ENCODE results near the gene PHPT1. TPM values are rescaled to one million over a fixed set of nuclear protein-coding genes. Genes with fewer than 3 reads are reported as not detected.
A peak's percentile ranks its signal among the peaks of the same experiment; 100 is the strongest.

The PHPT1 gene
- total and polyA plus RNA-seq, 12 donors = 73.9 to 330 (median 178) TPM

- intact Hi-C loops (cut with DNase I) = loop anchor here (10.0 kb wide), 2 partner anchors 54 to 96 kb away; partner anchors contain the start of genes C8G (in 1 of the 2), CCDC183 (in 1 of the 2), FBXW5 (in 1 of the 2) and TMEM141 (in 1 of the 2)
- H3K4me3 ChIP-seq = peak overlapping the region; percentile 36 to 83 (median 48)
- TF ChIP-seq, protein P1, sequence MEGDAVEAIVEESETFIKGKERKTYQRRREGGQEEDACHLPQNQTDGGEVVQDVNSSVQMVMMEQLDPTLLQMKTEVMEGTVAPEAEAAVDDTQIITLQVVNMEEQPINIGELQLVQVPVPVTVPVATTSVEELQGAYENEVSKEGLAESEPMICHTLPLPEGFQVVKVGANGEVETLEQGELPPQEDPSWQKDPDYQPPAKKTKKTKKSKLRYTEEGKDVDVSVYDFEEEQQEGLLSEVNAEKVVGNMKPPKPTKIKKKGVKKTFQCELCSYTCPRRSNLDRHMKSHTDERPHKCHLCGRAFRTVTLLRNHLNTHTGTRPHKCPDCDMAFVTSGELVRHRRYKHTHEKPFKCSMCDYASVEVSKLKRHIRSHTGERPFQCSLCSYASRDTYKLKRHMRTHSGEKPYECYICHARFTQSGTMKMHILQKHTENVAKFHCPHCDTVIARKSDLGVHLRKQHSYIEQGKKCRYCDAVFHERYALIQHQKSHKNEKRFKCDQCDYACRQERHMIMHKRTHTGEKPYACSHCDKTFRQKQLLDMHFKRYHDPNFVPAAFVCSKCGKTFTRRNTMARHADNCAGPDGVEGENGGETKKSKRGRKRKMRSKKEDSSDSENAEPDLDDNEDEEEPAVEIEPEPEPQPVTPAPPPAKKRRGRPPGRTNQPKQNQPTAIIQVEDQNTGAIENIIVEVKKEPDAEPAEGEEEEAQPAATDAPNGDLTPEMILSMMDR (IDR thresholded peaks at IDR 0.05) = peak in 1 of 6 experiments; percentile 12
- no peak for TF ChIP-seq POLR2A (IDR thresholded peaks at IDR 0.05)
- H3K27me3 ChIP-seq = no peaks in the 10 kb centered on the region
- peaks cover 14 to 31% of the 10 kb centered on the region in 2 donors for H3K4me1 ChIP-seq (replicated peaks in 1 of 2)
- H3K36me3 ChIP-seq (replicated peaks in 1 of 2) = peaks cover 0 to 10% of the 10 kb centered on the region in 2 donors
- peak in 1 of 7 donors; percentile 61 for DNase-seq
- H3K9me3 ChIP-seq (replicated peaks in 1 of 3) = no peaks in the 10 kb centered on the region
- WGBS, 4 donors = 0 to 3% (median 0%) methylated on average over 7 to 49 of the region's 53 CpGs
- H3K27ac ChIP-seq = peak overlapping the region; percentile 86 to 98 (median 91)
Observed at GRCh38 chr9:136848393-136849037, 694 bp upstream of the PHPT1 start.

DNA sequence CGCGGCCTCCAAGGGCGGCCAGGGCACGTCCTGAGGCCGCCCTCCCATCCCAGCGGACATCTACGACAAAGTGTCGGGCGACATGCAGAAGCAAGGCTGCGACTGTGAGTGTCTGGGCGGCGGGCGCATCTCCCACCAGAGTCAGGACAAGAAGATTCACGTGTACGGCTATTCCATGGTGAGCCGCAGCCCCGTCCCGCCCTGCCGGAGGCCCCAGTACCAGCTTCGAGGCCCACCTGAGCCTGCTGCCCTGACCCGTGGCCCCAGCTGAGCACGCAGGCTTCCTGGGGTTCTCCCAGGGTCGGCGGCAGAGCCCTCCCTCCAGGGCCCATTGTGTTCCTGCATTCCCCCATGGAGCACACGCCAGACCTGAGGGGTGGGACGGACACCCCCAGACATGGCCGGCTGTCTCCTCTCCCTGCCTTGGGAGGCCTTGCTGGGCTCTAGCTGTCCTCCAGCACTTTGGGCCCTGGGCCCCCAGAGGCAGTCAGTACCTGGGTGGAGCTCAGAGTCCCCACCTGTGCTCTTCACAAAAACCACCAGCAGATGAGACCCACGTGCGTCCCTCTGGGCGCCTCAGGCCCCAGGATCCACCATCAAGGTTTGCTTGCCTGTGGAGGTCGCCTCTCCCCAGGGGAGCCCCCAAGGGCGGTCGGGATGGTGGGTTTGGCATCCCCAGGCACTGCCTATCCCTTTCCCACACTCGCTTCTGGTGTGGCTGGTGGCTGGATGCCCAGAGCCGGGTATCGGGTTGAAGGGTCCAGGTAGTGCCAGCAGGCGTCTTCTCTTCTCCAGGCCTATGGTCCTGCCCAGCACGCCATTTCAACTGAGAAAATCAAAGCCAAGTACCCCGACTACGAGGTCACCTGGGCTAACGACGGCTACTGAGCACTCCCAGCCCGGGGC, 1.0 kb downstream of the PHPT1 start:
- WGBS, 4 donors = 40 to 74% (median 43%) methylated on average over 12 to 43 of the region's 43 CpGs
- DNase-seq = peak in 2 of 7 donors; percentile 34 to 47
- TF ChIP-seq POLR2A (IDR thresholded peaks at IDR 0.05) = no peak
- TF ChIP-seq, protein P1 (IDR thresholded peaks at IDR 0.05) = peak in 1 of 6 experiments; percentile 2
- intact Hi-C loops (cut with DNase I) = loop anchor here (10.0 kb wide), 2 partner anchors 55 to 95 kb away; partner anchors contain the start of genes C8G (in 2 of the 2), FBXW5 (in 2 of the 2), CCDC183 (in 1 of the 2) and TMEM141 (in 1 of the 2)
- H3K4me3 ChIP-seq = peak overlapping the region in 2 of 4 donors; percentile 55 to 83
- H3K36me3 ChIP-seq (replicated peaks in 1 of 2) = peaks cover 0 to 10% of the 10 kb centered on the region in 2 donors
- H3K9me3 ChIP-seq (replicated peaks in 1 of 3) = no peaks in the 10 kb centered on the region
- H3K27me3 ChIP-seq = no peaks in the 10 kb centered on the region
- H3K27ac ChIP-seq = peak overlapping the region in 4 of 5 donors; percentile 86 to 98 (median 92)
- H3K4me1 ChIP-seq (replicated peaks in 1 of 2) = peaks cover 14 to 25% of the 10 kb centered on the region in 2 donors

DNA sequence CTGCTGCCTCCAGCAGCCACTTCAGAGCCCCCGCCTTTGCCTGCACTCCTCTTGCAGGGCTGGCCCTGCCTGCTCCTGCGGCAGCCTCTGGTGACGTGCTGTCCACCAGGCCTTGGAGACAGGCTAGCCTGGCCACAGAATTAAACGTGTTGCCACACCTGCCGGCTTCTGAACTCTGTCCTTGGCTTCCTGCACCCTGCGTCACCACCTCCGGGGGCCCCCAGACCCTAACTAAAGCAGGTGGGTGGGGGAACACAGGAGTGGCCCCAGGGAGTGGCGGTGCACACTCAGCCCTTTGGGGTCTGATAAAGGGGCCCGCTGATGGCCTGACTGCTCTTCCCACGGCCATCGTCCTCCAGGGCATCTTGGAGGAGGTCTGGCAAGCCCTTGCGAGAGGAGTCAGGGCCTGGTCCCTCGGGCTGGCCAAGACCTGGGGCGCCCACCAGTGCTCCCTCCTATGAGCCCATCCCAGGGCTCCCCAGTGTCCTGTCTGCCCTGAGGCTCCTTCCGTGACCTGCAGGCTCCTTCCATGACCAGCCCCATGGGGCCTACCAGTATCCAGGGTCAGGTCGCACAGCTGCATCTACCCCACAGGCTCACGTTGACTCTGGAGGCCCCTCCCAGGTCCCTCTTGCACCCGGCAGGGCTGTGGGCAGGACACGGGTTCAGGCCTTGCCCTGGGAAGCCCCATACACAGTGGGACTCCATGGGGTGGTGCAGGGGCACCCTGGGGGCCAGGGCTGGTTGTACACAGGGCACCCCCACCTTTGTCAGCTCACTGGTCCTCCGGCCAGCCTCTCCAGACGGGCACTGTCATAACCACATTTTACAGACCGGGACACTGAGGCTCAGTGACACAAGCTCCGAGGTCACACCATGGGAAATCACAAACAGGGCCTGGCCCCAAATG, 1.9 kb downstream of the PHPT1 start:
- intact Hi-C loops (cut with DNase I) = loop anchor here in 1 of 2 donors (10.0 kb wide), 1 partner anchor 94 kb away; the partner anchor contains the start of genes C8G and FBXW5
- no peaks in the 10 kb centered on the region for H3K9me3 ChIP-seq (replicated peaks in 1 of 3)
- TF ChIP-seq, protein P1 (IDR thresholded peaks at IDR 0.05) = no peak
- no peak for TF ChIP-seq POLR2A (IDR thresholded peaks at IDR 0.05)
- WGBS, 4 donors = 81 to 86% (median 83%) methylated on average over 9 to 23 of the region's 23 CpGs
- H3K27me3 ChIP-seq = no peaks in the 10 kb centered on the region
- no peak overlapping the region for H3K4me3 ChIP-seq
- peak overlapping the region in 1 of 5 donors; percentile 62 for H3K27ac ChIP-seq
- H3K4me1 ChIP-seq (replicated peaks in 1 of 2) = peaks cover 14 to 25% of the 10 kb centered on the region in 2 donors
- DNase-seq = peak in 3 of 7 donors; percentile 31 to 40 (median 36)
- peaks cover 0 to 10% of the 10 kb centered on the region in 2 donors for H3K36me3 ChIP-seq (replicated peaks in 1 of 2)
